ENCODE measurements around the gene PIRT.

- TF ChIP-seq CTCF (IDR thresholded peaks at IDR 0.05; ENCODE audit: low read length) (no peak), EZH2 (IDR thresholded peaks at IDR 0.05; ENCODE audit: borderline replicate concordance, low read length) (no peak)
These were observed 28.3 kb downstream of the PIRT start for GRCh38 chr17:10809605-10810004.
